RPMI8226 (cell line): ENCODE results near the gene RUNX1.

Source experiments
- DNase-seq: peaks from one replicate; pipeline ENCODE4 v3.0.0-alpha.2; 2015

Gene RUNX1

GRCh38 chr21:34801519-34802132 lies 247.5 kb downstream of the RUNX1 start:
- DNase-seq, result no peak

- DNase-seq, result no peak
Observed at GRCh38 chr21:34800797-34801518, 248.1 kb downstream of the RUNX1 start.

- no peak for DNase-seq
Observed at GRCh38 chr21:34799092-34799491, 250.0 kb downstream of the RUNX1 start.

- DNase-seq, result no peak
Observed at GRCh38 chr21:34797921-34798535, 251.1 kb downstream of the RUNX1 start.

- DNase-seq, result no peak
Observed at GRCh38 chr21:34797201-34797525, 251.9 kb downstream of the RUNX1 start.

GRCh38 chr21:34796518-34797200 lies 252.4 kb downstream of the RUNX1 start:
- DNase-seq, result no peak

- no peak for DNase-seq
Observed at GRCh38 chr21:34795548-34796180, 253.4 kb downstream of the RUNX1 start.

- no peak for DNase-seq
Observed at GRCh38 chr21:34795175-34795547, 253.9 kb downstream of the RUNX1 start.

- DNase-seq, result no peak
Observed at GRCh38 chr21:34794686-34795085, 254.4 kb downstream of the RUNX1 start.

GRCh38 chr21:34793471-34793870 lies 255.6 kb downstream of the RUNX1 start:
- no peak for DNase-seq

GRCh38 chr21:34792504-34793089 lies 256.5 kb downstream of the RUNX1 start:
- DNase-seq, result no peak

- no peak for DNase-seq
Observed at GRCh38 chr21:34791776-34792503, 257.2 kb downstream of the RUNX1 start.

- no peak for DNase-seq
Observed at GRCh38 chr21:34790834-34791233, 258.3 kb downstream of the RUNX1 start.

- no peak for DNase-seq
Observed at GRCh38 chr21:34790341-34790740, 258.8 kb downstream of the RUNX1 start.

GRCh38 chr21:34788879-34789278 lies 260.2 kb downstream of the RUNX1 start:
- no peak for DNase-seq

- no peak for DNase-seq
Observed at GRCh38 chr21:34783815-34784214, 265.3 kb downstream of the RUNX1 start.

- DNase-seq, result no peak
Observed at GRCh38 chr21:34782506-34783360, 266.4 kb downstream of the RUNX1 start.

GRCh38 chr21:34781526-34781925 lies 267.6 kb downstream of the RUNX1 start:
- no peak for DNase-seq

GRCh38 chr21:34779860-34780259 lies 269.2 kb downstream of the RUNX1 start:
- DNase-seq, result no peak

- no peak for DNase-seq
Observed at GRCh38 chr21:34775793-34776192, 273.3 kb downstream of the RUNX1 start.

GRCh38 chr21:34774750-34775149 lies 274.4 kb downstream of the RUNX1 start:
- DNase-seq, result no peak
